ENCODE results near the gene STEAP1B. TPM values are rescaled to one million over a fixed set of nuclear protein-coding genes. Genes with fewer than 3 reads are reported as not detected.

STEAP1B gene
- total RNA-seq, 1 donor from 2014 or later = 1.3 TPM

DNA sequence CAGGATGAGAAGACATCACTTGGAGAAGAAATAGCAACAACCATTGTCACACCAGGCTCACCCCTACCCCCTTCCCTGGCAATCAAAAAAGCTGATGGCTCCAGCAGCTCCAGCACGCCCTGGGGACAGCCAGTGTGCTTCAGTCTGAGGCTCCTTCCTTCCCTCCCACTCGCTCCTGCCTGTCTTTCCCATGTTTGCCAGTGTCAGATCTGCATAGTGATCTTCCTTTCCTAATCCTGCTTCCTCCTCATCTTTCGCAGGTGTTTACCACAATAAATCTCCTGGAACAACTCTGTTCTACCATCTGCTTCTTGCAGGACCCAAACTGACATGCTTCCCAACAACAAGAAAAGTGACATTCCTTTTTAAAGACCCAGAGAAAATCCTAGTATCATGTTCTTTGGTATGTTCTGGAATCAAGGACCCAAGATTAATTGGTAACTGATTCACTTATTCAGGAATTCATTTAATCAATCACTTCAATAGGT, 57.1 kb downstream of the STEAP1B start:
- Mint-ChIP-seq H3K27me3 (ENCODE audit: low read depth, unreplicated experiment) (no peaks in the 10 kb centered on the region), H3K36me3 (ENCODE audit: low read depth, unreplicated experiment) (peaks cover 2% of the 10 kb centered on the region), H3K4me3 (ENCODE audit: unreplicated experiment) (no peak overlapping the region), H3K9me3 (ENCODE audit: unreplicated experiment) (no peaks in the 10 kb centered on the region), H3K4me1 (ENCODE audit: low read depth, unreplicated experiment) (peaks cover 5% of the 10 kb centered on the region), H3K27ac (ENCODE audit: unreplicated experiment) (no peak overlapping the region)
- H3K79me2 ChIP-seq (ENCODE audit: insufficient read depth, low read length) = no peaks in the 10 kb centered on the region
- no peaks in the 10 kb centered on the region for H3K9me3 ChIP-seq (ENCODE audit: insufficient read depth, low read depth, low read length)
- no peak overlapping the region for H3K27ac ChIP-seq (ENCODE audit: low read depth, low read length)
- H2AFZ ChIP-seq (ENCODE audit: low read depth, low read length) = no peak overlapping the region
- TF ChIP-seq EZH2 (IDR thresholded peaks at IDR 0.05; ENCODE audit: insufficient read depth, low read length) = no peak
- DNase-seq (ENCODE audit: low read depth) = no peak
- H3K9ac ChIP-seq (ENCODE audit: low read length) = no peak overlapping the region
- H3K27me3 ChIP-seq (ENCODE audit: insufficient read depth, low read length) = no peaks in the 10 kb centered on the region
- H3K36me3 ChIP-seq (ENCODE audit: insufficient read depth, low read length) = no peaks in the 10 kb centered on the region
- H3K4me3 ChIP-seq (ENCODE audit: insufficient read depth, low read depth, low read length) = no peak overlapping the region
- FAIRE-seq = no peak
- H3K4me1 ChIP-seq (ENCODE audit: insufficient read depth, low read length) = peaks cover 14% of the 10 kb centered on the region
- H3K4me2 ChIP-seq (ENCODE audit: low read length) = peak overlapping the region; percentile 21
- no peaks in the 10 kb centered on the region for H4K20me1 ChIP-seq (ENCODE audit: insufficient read depth, low read length)

DNA sequence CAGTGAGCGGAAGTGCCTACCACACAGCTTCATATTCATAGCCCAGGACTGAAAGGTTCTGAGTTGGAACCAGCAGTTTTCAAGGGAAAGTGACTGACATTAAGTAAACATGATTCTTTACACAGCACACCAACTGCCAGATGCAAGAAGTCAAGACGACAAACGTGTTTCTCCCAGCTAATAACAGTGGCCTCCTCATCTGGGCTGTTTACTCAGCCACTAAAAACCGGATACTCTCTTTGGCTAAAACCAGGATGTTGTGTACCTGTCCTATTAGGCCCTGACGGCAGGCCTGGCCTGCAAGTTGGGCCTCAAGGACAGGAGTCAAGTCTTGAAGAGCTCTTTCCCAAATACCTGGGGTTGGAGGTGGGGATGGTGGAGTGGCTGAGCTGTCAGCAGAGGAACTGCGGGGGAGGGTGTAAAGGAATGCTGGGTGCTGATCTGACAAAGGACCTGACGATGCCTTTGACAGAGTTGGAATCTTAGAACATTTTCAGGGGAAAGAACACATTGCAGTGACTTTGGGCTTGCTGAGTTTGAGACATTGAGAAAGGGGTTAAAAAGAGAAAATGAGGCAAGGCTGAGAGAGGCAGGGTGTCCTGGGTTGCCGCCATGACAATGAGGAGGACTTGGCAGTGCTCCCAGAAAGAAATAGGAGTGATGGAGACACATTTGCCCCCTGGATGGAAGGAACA, 57.7 kb downstream of the STEAP1B start:
- DNase-seq (ENCODE audit: low read depth) (no peak), FAIRE-seq (no peak)
- Mint-ChIP-seq H3K36me3 (ENCODE audit: low read depth, unreplicated experiment) (peaks cover 2% of the 10 kb centered on the region), H3K27me3 (ENCODE audit: low read depth, unreplicated experiment) (no peaks in the 10 kb centered on the region), H3K4me3 (ENCODE audit: unreplicated experiment) (peak overlapping the region; percentile 6), H3K4me1 (ENCODE audit: low read depth, unreplicated experiment) (peaks cover 5% of the 10 kb centered on the region), H3K9me3 (ENCODE audit: unreplicated experiment) (no peaks in the 10 kb centered on the region), H3K27ac (ENCODE audit: unreplicated experiment) (no peak overlapping the region)
- no peaks in the 10 kb centered on the region for H3K36me3 ChIP-seq (ENCODE audit: insufficient read depth, low read length)
- H3K27me3 ChIP-seq (ENCODE audit: insufficient read depth, low read length) = no peaks in the 10 kb centered on the region
- H3K79me2 ChIP-seq (ENCODE audit: insufficient read depth, low read length) = no peaks in the 10 kb centered on the region
- no peaks in the 10 kb centered on the region for H4K20me1 ChIP-seq (ENCODE audit: insufficient read depth, low read length)
- no peak for TF ChIP-seq EZH2 (IDR thresholded peaks at IDR 0.05; ENCODE audit: insufficient read depth, low read length)
- H2AFZ ChIP-seq (ENCODE audit: low read depth, low read length) = no peak overlapping the region
- peaks cover 14% of the 10 kb centered on the region for H3K4me1 ChIP-seq (ENCODE audit: insufficient read depth, low read length)
- no peak overlapping the region for H3K4me3 ChIP-seq (ENCODE audit: insufficient read depth, low read depth, low read length)
- no peaks in the 10 kb centered on the region for H3K9me3 ChIP-seq (ENCODE audit: insufficient read depth, low read depth, low read length)
- H3K27ac ChIP-seq (ENCODE audit: low read depth, low read length) = no peak overlapping the region
- no peak overlapping the region for H3K4me2 ChIP-seq (ENCODE audit: low read length)
- no peak overlapping the region for H3K9ac ChIP-seq (ENCODE audit: low read length)

DNA sequence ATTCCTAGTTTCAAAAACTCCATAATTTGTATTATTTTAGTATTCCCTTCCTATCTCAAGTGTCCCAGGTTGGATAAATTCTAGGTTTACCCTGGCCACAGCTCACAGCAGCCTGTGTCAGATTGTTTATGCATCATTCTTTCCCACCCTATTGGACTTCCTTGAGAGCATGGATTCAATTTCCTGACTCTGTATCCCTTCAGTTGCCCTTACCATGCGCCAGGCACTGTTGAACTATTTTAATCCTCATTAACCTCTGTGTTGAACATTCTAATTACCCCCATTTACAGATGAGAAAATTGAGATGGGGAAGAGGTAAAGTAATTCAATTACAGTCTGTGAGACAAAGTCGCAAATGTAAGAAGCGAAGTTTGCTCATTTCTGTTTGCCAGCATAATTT, 58.8 kb downstream of the STEAP1B start:
- Histone ChIP-seq H4K20me1 (ENCODE audit: insufficient read depth, low read length) (no peaks in the 10 kb centered on the region), H3K27ac (ENCODE audit: low read depth, low read length) (no peak overlapping the region), H3K9ac (ENCODE audit: low read length) (no peak overlapping the region), H3K4me3 (ENCODE audit: insufficient read depth, low read depth, low read length) (no peak overlapping the region), H3K4me2 (ENCODE audit: low read length) (no peak overlapping the region), H2AFZ (ENCODE audit: low read depth, low read length) (no peak overlapping the region), H3K4me1 (ENCODE audit: insufficient read depth, low read length) (peaks cover 14% of the 10 kb centered on the region), H3K79me2 (ENCODE audit: insufficient read depth, low read length) (no peaks in the 10 kb centered on the region), H3K36me3 (ENCODE audit: insufficient read depth, low read length) (no peaks in the 10 kb centered on the region), H3K9me3 (ENCODE audit: insufficient read depth, low read depth, low read length) (no peaks in the 10 kb centered on the region), H3K27me3 (ENCODE audit: insufficient read depth, low read length) (no peaks in the 10 kb centered on the region)
- Mint-ChIP-seq H3K27me3 (ENCODE audit: low read depth, unreplicated experiment) (no peaks in the 10 kb centered on the region), H3K9me3 (ENCODE audit: unreplicated experiment) (no peaks in the 10 kb centered on the region), H3K36me3 (ENCODE audit: low read depth, unreplicated experiment) (peaks cover 2% of the 10 kb centered on the region), H3K4me1 (ENCODE audit: low read depth, unreplicated experiment) (peaks cover 5% of the 10 kb centered on the region), H3K4me3 (ENCODE audit: unreplicated experiment) (no peak overlapping the region), H3K27ac (ENCODE audit: unreplicated experiment) (no peak overlapping the region)
- FAIRE-seq (no peak), DNase-seq (ENCODE audit: low read depth) (no peak)
- no peak for TF ChIP-seq EZH2 (IDR thresholded peaks at IDR 0.05; ENCODE audit: insufficient read depth, low read length)
- TF ChIP-seq, protein P1, sequence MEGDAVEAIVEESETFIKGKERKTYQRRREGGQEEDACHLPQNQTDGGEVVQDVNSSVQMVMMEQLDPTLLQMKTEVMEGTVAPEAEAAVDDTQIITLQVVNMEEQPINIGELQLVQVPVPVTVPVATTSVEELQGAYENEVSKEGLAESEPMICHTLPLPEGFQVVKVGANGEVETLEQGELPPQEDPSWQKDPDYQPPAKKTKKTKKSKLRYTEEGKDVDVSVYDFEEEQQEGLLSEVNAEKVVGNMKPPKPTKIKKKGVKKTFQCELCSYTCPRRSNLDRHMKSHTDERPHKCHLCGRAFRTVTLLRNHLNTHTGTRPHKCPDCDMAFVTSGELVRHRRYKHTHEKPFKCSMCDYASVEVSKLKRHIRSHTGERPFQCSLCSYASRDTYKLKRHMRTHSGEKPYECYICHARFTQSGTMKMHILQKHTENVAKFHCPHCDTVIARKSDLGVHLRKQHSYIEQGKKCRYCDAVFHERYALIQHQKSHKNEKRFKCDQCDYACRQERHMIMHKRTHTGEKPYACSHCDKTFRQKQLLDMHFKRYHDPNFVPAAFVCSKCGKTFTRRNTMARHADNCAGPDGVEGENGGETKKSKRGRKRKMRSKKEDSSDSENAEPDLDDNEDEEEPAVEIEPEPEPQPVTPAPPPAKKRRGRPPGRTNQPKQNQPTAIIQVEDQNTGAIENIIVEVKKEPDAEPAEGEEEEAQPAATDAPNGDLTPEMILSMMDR (IDR thresholded peaks at IDR 0.05; ENCODE audit: insufficient read depth, low read depth, low read length) = no peak

All from astrocyte (in vitro differentiated cells and primary cell).